ENCODE results near the gene WDR75. TPM values are rescaled to one million over a fixed set of nuclear protein-coding genes. Genes with fewer than 3 reads are reported as not detected.

The WDR75 gene
- total and polyA plus RNA-seq, 2 of the 13 experiments (the other 11 are each of a cell fraction or from before 2014, with no cell fraction given) = 63.0 to 74.1 TPM

GRCh38 chr2:189521699-189522434 is 80.6 kb downstream of the WDR75 start (continued):
- TF ChIP-seq ZFP1 (CRISPR knock-in tag; IDR thresholded peaks at IDR 0.05) (0 out of 2 replicates have a peak, but pooled peaks have one; percentile 53), ARID2 (CRISPR knock-in tag; IDR thresholded peaks at IDR 0.05; ENCODE audit: borderline replicate concordance) (0 out of 2 replicates have a peak, but pooled peaks have one; percentile 35), TEAD2 (CRISPR knock-in tag; IDR thresholded peaks at IDR 0.05) (no peak), CENPX (CRISPR knock-in tag; IDR thresholded peaks at IDR 0.05) (no peak), THYN1 (CRISPR knock-in tag; IDR thresholded peaks at IDR 0.05; ENCODE audit: borderline replicate concordance, low read depth) (0 out of 2 replicates have a peak, but pooled peaks have one; percentile 28), ZZZ3 (CRISPR knock-in tag; IDR thresholded peaks at IDR 0.05; ENCODE audit: borderline replicate concordance) (no peak), ZKSCAN8 (CRISPR knock-in tag; IDR thresholded peaks at IDR 0.05; ENCODE audit: borderline replicate concordance) (0 out of 2 replicates have a peak, but pooled peaks have one; percentile 11), CREB1 (IDR thresholded peaks at IDR 0.05) (no peak), CREB1 (CRISPR knock-in tag; IDR thresholded peaks at IDR 0.05) (no peak), FOXP4 (CRISPR knock-in tag; IDR thresholded peaks at IDR 0.05) (peak; percentile 39; the same call in 1 of the 2 replicates), MTF1 (CRISPR knock-in tag; IDR thresholded peaks at IDR 0.05) (no peak), ATF4 (CRISPR knock-in tag; IDR thresholded peaks at IDR 0.05) (peak in 1 of 2 experiments; percentile 67; a peak in 1 of 4 replicates), ZIK1 (CRISPR knock-in tag; IDR thresholded peaks at IDR 0.05; ENCODE audit: borderline replicate concordance, low read depth) (no peak), ZNF879 (CRISPR knock-in tag; IDR thresholded peaks at IDR 0.05) (no peak), GABPA (IDR thresholded peaks at IDR 0.05; ENCODE audit: low read depth, low read length) (no peak), GABPA (CRISPR knock-in tag; IDR thresholded peaks at IDR 0.05; ENCODE audit: low read depth) (no peak), HMG20A (CRISPR knock-in tag; IDR thresholded peaks at IDR 0.05; ENCODE audit: borderline replicate concordance) (peak; percentile 56; the same call in 1 of the 2 replicates), HIC2 (CRISPR knock-in tag; IDR thresholded peaks at IDR 0.05; ENCODE audit: low read depth) (no peak), DPF2 (CRISPR knock-in tag; IDR thresholded peaks at IDR 0.05; ENCODE audit: borderline replicate concordance, low read depth) (no peak), POLR2AphosphoS5 (IDR thresholded peaks at IDR 0.05; ENCODE audit: low read depth, low read length) (no peak), POLR2A (IDR thresholded peaks at IDR 0.05; ENCODE audit: insufficient read depth in 1 of 2, low read depth in 2 of 2, low read length in 2 of 2) (no peak), ELF4 (CRISPR knock-in tag; IDR thresholded peaks at IDR 0.05; ENCODE audit: borderline replicate concordance) (0 out of 2 replicates have a peak, but pooled peaks have one; percentile 0), NR2C2 (CRISPR knock-in tag; IDR thresholded peaks at IDR 0.05; ENCODE audit: borderline replicate concordance) (no peak), ZFP36L1 (CRISPR knock-in tag; IDR thresholded peaks at IDR 0.05) (no peak), ZFP41 (CRISPR knock-in tag; IDR thresholded peaks at IDR 0.05; ENCODE audit: borderline replicate concordance) (no peak), FOSL1 (CRISPR knock-in tag; IDR thresholded peaks at IDR 0.05; ENCODE audit: borderline replicate concordance) (no peak), ZNF414 (CRISPR knock-in tag; IDR thresholded peaks at IDR 0.05) (no peak)
